GM15510 (cell line): ENCODE measurements around the gene SPOCK1.

Experiments
- POLR2A ChIP-seq: IDR thresholded peaks from 3 replicates; pipeline ENCODE4 v1.6.1; 2011; ENCODE audit warnings: borderline replicate concordance; ENCODE audit not compliant: insufficient read length; ENCODE audit errors: extremely low read depth

SPOCK1 gene

GRCh38 chr5:137144656-137145055, 354.5 kb downstream of the SPOCK1 start:
- no peak for TF ChIP-seq POLR2A

DNA sequence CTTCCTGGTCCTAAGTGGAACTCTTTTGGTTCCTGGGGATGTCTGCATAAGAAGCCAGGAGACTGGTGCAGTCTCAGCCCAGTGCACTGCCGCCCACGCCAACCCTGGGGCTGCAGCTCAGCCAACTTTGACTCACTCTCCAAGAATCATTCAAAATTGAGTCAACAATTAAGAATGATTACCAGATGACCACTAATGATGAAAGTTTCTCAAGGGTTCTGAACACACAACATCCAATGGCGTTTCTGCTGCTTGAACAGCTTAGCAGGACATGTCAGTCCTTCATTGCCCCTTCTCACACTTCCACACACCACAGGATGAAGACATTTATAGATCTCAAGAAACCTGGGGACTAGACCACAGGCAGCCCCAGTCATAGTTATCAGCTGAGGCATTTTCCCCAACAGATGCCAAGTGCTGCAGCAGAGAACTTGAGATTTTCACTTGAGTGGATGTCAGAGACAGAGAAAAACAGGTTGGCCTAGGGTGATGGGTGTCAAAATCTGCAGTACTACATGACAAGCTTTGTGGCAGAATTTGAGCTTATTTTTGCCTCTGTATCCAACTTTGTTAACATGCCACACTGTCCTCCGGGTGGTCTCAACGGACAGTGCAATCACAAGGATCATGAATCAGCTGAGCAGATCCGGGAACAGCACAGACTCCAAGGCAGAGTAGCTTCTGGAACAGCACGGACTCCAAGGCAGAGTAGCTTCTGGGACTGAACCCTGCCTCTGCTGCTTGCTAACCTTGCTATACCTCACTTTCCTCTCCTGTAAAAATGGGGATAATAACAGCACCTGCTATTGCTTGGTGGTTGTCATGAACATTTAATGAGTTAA, 356.1 kb downstream of the SPOCK1 start:
- no peak for TF ChIP-seq POLR2A

- no peak for TF ChIP-seq POLR2A
Measured at GRCh38 chr5:137142346-137142745, 356.8 kb downstream of the SPOCK1 start.

DNA sequence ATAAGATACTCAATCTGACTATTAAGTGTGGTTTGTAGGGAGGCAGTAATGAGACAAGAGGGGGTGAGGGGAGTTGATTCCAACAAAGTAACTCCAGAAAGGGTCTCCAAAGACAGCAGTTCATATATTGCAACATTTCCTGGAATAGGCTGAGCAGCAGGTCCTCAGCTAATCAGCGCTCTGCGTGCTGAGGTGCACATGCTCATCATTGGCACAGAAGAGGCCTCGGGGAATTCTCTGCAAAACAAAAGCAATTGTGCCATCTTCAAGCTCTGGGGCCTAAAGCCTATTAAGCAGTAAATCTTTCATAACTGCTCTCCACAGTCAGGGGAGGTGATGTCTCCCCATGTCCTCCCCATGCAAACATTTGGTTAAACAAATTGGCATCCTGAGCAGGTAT, 357.3 kb downstream of the SPOCK1 start:
- TF ChIP-seq POLR2A: no peak

DNA sequence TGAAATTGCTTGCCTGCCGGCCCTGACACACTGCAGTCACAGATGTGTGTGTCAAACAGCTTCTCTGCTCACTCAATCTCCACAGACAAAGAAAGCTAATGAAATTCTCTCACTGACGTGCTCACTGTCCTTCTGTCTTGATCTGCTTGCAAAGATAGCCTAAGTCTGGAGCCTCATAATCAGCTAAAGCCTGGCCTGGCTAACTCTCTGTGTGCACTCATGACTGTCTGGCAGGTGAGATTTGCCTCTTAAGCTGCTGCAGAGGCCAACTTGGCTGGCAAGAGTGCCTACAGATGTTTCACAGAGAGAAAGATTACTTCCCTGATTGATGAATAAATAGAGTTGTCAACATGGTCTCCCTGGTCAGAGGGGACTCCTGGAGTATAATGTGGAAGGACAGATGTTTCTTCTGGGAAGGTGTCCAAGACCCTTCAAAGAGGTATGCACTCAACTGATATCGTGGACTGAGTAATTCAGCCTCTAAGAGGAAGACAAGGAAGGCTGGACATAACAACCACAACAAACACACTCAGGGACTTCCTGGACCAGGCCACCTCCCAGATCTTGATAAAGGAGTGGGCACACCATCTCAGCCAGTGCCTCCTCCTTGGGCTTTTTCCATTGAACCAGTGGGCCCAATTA, 362.0 kb downstream of the SPOCK1 start:
- no peak for TF ChIP-seq POLR2A

DNA sequence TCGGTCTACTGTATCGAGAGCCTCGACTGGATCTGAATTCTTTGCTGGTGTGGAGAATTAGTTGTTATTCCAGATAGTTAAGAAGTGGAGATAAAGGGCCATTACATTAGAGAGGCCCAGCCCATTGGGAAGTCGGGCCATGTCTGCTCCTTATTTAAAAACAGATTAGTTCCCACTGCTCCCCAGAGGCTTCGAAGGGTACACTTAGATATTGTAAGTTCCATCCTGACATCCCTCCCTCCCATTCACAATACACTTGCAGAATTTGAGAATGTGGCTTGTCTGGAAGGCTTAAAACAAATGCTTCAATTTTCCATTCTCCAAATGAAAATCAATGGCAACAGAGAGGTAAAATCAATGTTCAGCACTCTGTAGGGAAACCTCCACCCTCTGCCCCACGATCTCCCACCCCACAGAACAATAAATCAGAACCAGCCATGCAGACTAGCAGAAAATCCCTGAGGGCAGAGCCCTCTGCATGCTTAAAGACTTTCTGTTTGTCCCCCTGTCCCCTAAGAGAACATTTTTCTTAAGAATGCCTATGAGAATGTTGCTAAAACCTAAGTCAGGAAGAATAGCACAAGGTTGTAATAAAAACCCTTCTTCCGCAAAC, 364.1 kb downstream of the SPOCK1 start:
- TF ChIP-seq POLR2A: no peak

GRCh38 chr5:137129886-137130680, 369.0 kb downstream of the SPOCK1 start:
- no peak for TF ChIP-seq POLR2A

- no peak for TF ChIP-seq POLR2A
Measured at GRCh38 chr5:137128012-137128411, 371.1 kb downstream of the SPOCK1 start.

DNA sequence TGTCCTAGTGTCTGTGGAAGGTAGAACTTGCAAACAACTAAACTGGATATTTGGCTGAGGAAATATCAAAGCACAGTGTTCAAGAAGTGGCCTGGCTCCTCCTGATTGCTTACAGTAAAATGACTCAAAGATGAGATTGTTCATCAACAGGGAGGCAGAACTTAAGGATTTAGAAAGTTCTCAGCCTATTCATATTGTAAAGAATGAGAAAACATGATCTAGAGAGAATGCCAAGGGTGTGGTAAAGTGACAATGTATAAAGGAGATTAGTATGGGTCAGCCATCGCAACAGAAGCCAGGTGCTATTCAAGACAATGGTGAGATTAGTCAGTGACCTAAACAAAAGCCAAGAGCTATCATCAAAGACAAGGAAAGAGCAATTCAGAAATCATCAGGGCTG, 372.3 kb downstream of the SPOCK1 start:
- no peak for TF ChIP-seq POLR2A

DNA sequence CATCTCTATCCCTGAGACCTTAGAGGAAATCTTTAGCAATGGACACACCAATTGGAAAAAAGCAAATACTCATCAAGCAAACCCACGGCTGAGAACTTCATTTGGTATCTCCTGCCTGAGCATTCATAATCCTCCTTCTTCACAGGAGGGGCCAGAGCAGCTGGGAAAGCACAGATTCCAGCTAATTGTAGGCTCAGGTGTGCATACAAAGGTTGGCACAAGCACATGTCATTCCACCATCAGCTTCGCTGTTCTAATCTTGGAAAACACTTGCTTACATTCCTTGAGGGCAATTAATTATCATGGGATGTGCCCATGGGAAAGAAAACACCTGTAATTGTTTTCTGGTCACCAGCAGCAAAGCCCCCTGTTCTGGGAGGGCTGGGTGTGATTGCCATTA, 376.6 kb downstream of the SPOCK1 start:
- TF ChIP-seq POLR2A: no peak

DNA sequence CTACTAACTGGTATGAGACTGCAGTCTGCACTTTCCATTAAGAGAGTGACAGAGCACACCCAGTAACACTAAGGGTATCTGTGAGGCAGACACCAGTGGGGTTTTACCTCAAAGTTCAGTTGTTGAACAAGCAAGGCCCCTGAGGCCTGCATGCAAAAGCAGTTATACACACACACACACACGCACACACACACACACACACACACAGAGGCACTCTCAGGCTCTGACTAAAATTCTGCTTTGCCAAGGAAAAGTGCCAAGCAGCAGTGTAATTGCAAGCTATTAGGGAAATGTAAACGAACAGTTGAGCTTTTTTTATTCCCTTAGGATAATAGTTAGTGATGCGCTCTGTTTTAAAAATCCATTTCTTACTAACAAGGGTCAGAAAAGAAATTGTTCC, 377.1 kb downstream of the SPOCK1 start:
- no peak for TF ChIP-seq POLR2A

DNA sequence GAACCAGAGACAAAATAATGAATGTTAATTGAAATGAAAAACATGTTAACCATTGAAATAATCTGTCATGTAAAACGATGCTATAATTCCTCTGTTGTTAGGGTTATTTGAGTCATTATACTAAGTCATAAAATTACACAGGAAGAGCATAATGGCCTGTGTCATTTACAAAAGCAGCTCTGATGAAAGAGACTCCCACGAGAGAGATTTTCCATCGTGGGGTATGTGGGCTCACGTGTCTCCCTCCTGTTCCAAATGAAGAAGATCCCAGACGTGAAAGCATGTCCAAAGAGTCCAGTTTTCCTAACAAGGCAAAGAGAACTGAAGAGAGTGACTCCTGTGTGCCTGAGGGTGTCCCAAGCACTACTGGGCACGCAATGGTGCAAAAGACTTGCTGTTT, 379.8 kb downstream of the SPOCK1 start:
- no peak for TF ChIP-seq POLR2A

DNA sequence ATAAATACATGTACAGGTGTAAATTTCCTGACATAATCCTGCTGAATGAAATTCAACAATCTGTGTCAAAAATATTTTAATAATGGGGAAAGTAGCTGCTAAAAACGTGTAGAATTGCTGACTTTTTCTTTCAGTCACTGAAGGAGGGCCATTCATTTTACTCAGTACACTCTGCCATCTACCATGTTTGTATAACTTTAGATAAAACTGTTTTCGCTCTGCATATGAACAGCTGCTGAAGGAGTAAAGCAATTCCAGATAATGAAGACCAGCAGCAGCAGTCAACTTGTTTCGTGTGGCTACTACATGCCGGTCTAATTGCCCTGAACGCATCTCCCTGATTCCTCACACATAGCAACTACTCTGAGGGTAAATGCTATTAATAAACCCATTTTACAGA, 380.5 kb downstream of the SPOCK1 start:
- TF ChIP-seq POLR2A: no peak

GRCh38 chr5:137115152-137115551, 384.0 kb downstream of the SPOCK1 start:
- no peak for TF ChIP-seq POLR2A

GRCh38 chr5:137114529-137114928, 384.6 kb downstream of the SPOCK1 start:
- TF ChIP-seq POLR2A: no peak
